HG02885 (cell line): Measurements from ENCODE around the gene STK11.

Source experiments
- ATAC-seq: cut with Tn5 transposase; IDR thresholded peaks from one replicate; pipeline ENCODE4 v1.9.1; 2021; ENCODE audit warnings: mild to moderate bottlenecking; ENCODE audit not compliant: unreplicated experiment, poor library complexity

Gene STK11

DNA sequence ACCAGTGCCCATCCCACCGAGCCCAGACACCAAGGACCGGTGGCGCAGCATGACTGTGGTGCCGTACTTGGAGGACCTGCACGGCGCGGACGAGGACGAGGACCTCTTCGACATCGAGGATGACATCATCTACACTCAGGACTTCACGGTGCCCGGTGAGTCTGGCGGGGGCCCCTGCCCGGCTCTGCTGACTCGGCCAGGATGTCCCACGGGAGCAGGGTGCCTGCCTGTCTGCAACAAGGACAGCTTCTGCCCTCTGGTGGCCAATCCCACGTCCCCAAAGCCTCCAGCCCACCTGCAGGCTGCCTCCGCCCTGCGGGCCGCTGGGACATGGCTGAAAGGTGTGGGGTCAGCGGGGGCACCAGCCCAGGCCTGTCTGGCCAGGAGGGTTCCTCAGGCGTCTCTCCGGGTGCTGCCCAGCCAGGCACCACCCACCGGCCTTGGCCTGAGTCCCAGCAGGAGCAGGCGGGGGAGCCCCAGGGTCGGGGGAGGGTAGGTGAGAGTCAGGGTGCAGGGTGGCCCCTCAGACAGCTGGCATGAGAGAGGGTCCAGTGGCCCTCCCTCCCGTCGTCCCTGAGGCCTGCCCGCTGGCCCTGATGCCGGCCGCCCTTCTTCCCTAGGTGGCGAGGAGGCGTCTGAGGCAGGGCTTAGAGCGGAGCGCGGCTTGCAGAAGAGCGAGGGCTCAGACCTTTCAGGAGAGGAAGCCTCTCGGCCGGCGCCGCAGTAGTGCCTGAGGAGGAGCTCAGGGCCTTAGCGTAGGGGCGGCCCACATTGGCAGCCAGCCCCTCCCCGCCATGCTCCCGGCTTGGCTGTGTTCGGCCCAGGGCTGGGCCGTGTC, 17.7 kb downstream of the STK11 start:
- ATAC-seq: no peak

- ATAC-seq: no peak
These were observed 18.7 kb downstream of the STK11 start for GRCh38 chr19:1224047-1224825.

GRCh38 chr19:1224847-1225246, 19.3 kb downstream of the STK11 start:
- no peak for ATAC-seq

DNA sequence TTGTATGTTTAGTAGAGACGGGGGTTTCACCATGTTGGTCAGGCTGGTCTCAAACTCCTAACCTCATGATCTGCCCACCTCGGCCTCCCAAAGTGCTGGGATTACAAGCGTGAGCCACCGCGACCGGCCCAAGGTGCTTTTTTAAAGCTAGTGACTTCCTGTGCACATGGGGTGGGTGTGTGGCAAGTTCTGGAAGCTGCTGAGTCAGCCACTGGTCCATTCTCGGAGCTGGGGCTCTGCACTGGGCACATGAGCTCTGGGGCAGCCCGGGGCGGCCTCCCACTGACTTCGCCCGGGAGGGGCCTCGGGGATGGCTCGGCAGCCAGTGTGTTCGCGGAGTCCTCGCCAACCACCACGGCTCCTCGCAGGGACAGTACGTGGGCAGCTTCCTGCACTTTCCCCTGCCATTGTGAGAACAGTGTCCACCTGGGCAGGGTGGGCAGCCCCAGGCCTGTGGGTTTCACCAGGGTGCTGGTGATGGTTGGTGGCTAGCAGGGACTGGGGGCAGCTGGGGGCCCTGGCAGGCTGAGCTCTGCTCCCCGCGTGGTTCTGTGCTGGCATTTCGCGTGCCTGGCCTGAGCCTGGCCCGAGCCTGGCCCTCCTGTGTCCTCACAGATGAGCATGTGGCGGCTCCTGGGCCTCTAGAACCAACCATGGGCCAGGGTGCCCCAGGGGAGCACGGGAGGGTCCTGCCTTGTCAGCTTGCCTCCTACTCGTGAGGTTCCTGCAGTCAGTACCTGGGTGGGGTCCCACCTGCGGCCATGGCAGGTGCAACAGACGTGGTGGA, 20.1 kb downstream of the STK11 start:
- no peak for ATAC-seq

DNA sequence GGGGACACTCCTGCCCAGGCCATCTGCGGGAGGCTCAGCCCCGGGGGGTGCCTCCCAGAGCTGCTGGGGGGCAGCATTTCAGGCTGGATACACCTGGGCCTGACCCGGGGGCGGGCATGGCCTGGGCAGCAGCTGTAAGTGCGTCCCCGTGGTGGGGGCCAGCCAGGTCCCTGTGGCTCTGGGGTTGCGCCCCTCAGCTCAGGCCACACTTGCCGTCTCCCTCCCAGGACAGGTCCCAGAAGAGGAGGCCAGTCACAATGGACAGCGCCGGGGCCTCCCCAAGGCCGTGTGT, 20.6 kb downstream of the STK11 start:
- no peak for ATAC-seq

DNA sequence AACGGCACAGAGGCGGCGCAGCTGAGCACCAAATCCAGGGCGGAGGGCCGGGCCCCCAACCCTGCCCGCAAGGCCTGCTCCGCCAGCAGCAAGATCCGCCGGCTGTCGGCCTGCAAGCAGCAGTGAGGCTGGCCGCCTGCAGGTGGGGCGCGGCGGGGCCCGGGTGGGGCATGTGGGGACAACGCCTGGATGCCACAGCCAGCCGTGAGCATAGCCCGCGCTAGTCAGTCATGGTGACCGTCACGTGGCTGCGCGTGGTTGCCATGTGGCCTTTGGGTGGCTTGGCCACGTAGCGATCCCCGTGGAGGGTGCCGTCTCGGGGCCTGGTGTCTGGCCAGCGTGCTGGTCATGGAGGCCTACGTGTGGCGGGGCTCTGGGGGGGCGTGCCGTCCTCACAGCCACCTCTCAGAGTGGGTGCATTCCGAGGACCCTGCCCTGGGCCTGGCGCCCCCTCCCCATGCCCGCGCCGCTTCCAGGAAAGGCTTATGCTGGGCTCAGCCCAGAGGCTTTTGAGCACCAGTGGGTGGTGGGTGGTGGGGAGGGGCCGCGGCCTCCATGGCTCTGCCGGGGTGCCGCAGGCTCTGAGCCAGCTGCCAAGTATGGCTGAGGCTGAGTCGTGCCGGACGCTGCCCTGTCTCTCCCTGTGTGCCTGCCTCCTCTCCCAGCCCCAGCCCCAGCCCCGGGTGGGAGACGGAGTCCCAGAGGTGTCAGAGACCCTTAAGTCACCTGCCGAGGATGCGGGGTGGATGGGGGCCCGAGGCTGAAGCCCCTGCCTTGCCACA, 21.1 kb downstream of the STK11 start:
- no peak for ATAC-seq

- no peak for ATAC-seq
These were observed 21.9 kb downstream of the STK11 start for GRCh38 chr19:1227304-1228054.

DNA sequence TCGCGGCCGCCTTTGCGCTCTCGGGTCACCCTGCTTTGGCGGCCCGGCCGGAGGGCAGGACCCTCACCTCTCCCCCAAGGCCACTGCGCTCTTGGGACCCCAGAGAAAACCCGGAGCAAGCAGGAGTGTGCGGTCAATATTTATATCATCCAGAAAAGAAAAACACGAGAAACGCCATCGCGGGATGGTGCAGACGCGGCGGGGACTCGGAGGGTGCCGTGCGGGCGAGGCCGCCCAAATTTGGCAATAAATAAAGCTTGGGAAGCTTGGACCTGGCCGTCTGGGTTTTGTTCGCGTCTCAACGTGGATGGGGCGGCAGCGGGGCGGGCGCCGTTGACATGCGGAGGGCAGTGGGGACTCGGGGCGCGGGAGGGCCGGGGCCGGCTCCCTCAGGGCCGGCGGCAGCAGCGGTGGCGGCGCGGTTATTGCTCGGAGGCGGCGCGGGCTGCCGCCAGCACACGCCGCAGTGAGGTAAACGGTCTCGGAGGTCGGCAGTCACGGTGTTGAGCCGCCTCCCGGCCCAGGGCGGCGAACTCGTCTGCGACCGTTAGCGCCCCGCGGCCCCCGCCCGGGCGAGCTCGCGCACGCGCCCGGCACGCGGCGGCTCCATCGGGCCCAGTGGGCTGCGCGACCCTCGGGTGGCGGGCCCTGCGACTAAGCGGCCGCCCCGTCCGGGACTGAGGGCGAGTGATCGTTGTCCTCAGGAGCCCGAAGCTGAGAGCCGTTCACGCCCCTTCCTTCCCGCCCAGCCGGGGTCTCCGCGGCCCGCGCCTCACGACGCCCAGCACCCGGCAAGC, 22.8 kb downstream of the STK11 start:
- ATAC-seq: no peak

DNA sequence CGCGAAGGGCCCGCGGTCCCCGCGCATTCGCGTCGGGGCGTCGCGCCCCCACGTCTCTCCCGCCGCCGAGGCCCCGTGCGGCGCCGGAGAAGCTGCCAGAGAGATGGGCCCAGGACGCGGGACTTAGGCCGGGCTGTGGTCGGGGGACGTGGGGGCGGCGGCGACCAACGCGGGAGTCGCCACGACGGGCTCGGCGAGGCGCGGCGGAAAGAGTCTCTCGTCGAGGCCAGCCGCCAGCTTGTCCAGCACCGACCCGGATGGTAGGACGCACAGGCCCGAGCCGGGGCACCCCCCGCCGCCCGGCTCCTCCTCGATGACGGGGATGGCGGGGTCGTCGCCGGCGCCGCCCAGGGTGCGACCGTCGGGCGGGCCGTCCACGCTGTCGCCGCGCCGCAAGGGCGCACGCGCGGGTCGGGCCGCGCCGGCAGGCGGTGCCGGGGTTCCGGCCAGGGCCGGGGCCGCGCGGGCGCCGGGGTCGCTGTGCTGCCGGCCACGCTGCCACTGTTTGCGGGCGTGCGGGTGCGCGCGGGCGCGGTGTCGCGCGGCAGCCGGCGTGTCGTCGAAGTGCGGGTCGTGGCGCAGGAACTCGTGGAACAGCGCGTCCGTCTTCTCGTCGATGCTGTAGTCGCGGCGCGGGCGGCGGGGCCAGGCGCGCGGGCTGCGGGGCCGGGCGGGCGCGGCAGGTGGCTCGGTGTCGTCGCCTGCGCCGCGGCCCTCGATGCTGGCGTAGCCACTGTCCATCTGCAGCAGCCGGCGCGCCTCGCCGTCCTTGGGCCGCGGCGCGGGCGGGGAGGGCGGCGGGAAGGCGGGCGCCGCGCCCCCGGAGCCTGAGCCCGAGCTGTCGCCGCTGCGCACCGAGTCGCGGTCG, 23.7 kb downstream of the STK11 start:
- ATAC-seq: no peak

GRCh38 chr19:1229924-1230782, 24.6 kb downstream of the STK11 start:
- ATAC-seq: no peak

DNA sequence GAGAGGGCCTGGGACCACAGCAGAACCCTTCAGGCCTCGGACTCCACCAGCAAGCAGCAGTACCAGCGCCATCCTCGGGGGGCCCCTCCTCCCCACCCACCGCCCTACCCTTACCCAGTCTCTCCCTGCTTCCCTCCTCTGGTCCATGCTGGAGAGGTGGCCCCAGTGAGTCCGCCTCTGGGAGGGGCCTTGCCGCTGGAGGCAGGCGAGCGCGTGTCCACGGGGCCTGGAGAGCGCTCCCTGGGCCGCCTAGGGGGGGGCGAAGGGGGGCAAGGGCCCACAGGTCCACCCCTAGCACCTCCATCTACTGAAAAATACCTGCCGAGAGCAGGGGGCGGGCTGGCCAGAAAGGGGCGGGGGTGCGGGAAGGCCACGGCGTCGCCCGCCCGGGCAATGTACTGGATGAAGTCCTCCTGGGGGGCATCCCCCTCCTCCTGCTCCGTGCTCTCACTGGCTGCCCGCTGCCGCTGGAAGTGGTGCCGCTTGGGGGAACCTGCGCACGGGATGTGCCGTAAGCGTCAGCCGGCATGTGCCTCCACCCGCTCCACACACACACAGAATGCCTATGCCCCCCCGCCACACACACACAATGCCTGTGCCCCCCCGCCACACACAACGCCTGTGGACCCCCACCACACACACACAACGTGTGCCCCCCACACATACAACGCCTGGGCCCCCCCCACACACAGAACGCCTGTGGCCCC, 25.4 kb downstream of the STK11 start:
- no peak for ATAC-seq

- no peak for ATAC-seq
These were observed 26.4 kb downstream of the STK11 start for GRCh38 chr19:1231729-1232637.

- ATAC-seq: no peak
These were observed 27.1 kb downstream of the STK11 start for GRCh38 chr19:1232652-1233072.

DNA sequence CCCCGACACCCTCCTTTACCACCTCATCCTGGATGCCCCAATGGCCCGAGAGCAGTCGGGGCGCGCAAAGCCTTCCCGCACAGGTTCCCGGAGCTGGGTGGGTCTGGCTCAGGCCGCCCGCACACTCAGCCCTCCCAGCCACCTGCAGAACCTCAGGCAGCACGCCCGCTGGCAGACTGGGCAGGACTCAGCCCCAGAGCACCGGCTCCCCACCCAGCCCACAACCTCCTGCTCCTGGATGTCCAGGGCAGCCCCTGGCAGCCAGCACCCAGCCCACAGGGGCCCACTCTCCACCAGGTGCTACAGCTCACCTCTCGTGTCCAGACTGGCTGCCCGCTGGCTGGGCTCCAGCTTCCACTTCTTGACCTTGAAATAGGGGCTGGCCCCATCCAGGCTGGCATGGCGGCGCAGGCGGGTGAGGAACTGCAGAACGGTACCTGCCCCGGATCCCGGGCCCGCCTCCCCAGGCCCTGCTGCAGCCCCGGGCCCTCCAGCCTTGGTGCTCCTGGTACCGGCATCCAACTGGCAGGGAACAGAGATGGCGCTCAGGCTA, 27.6 kb downstream of the STK11 start:
- no peak for ATAC-seq
